Stimulated activated CD4-positive, alpha-beta T cell treated with anti-CD3 and anti-CD28 coated beads, Interleukin-2, amount 100 ng/mL, for 4 hours (primary cell): Measurements from ENCODE around the gene KIF4A.

Experiments
- DNase-seq: peaks from one replicate; pipeline ENCODE4 v3.0.0-alpha.2; 2020; ENCODE audit warnings: low read depth

Gene KIF4A

GRCh38 chrX:70444326-70444945, 154.5 kb downstream of the KIF4A start, which contains the start of gene DLG3:
TSS of gene DLG3 (plus strand) at chrX:70444835. CDS start at chrX:70445202, 367 bp downstream.
- no peak for DNase-seq

GRCh38 chrX:70444946-70445656, 155.2 kb downstream of the KIF4A start:
- DNase-seq, result no peak

- DNase-seq, result no peak
These were observed 156.0 kb downstream of the KIF4A start for GRCh38 chrX:70445951-70446350.

DNA sequence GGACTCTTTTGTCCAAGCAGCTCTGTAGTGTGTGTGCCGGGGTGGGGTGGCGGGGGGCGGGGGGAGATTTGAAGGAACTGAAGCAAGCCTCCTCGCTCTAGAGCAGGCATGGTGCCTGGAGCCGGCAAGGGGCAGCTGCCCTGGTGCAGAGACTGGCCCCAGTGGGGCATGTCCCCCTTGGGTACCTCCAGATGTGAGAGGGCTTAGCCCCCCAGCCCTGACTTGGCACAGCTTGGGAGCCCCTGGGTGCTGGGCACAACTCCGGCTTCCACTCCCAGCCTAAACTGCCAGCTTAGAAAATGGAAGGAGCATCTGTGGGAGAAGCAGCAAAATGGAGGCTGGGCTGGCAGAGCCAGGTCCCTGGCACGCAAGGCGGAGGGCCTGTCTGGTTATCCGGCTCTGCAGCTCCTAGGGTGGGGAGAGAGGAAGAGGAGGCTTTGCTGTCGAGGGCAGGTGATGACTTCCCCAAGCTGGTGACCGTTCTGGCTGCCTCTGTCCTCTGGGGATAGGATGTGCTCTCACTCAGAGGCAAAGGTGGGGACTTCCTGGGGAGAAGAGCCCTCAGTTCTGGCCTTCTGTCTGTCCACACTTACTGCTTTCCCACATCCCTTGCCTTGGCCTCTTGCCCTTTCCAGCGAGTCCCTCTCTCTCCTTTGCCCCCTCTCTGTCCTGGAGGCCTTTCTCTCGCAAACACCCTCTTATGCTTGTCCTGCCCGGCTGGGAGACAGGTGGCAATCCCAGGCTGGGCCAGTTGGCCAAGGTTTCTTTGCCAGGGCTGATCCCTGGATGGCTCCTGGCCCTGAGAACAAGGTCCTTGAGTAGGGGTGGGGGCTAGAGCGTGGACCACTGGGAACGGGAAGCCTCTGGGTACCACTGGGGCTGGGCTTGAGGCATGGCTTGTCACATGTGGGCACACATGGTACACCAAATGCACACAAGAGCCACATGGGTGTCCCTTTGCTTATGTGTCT, 156.8 kb downstream of the KIF4A start:
- DNase-seq, result no peak

GRCh38 chrX:70449457-70449966, 159.6 kb downstream of the KIF4A start:
- no peak for DNase-seq

DNA sequence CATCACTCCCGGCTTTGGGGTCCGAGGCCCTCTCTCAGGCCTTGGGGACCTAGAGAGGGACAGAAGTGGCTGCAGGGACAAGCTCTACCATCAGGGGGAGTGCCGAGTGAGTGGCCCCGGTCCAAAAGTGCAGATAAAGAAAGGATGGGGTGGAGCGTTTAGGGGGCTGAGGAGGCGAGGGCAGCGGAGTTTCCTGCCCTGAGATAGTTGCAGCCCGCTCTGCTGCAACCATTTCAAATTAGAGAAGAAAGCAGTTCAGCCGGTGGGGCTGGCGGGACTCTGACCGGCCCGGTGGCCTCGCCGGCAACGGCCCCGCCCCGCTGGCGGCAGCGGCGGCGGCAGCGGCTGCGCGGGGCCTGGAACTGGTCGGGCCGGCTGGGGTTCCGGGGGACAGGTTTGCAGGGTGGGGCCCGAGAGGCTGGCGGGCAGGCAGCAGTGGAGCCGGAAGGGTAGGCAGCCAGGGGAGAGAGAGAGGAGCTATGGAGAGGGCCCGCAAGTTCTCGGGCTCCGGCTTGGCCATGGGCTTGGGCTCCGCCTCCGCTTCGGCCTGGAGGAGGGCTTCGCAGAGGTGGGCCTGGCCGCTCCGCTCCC, 162.3 kb downstream of the KIF4A start:
- peak; percentile 32 for DNase-seq

GRCh38 chrX:70453024-70453618, 163.2 kb downstream of the KIF4A start:
- no peak for DNase-seq

DNA sequence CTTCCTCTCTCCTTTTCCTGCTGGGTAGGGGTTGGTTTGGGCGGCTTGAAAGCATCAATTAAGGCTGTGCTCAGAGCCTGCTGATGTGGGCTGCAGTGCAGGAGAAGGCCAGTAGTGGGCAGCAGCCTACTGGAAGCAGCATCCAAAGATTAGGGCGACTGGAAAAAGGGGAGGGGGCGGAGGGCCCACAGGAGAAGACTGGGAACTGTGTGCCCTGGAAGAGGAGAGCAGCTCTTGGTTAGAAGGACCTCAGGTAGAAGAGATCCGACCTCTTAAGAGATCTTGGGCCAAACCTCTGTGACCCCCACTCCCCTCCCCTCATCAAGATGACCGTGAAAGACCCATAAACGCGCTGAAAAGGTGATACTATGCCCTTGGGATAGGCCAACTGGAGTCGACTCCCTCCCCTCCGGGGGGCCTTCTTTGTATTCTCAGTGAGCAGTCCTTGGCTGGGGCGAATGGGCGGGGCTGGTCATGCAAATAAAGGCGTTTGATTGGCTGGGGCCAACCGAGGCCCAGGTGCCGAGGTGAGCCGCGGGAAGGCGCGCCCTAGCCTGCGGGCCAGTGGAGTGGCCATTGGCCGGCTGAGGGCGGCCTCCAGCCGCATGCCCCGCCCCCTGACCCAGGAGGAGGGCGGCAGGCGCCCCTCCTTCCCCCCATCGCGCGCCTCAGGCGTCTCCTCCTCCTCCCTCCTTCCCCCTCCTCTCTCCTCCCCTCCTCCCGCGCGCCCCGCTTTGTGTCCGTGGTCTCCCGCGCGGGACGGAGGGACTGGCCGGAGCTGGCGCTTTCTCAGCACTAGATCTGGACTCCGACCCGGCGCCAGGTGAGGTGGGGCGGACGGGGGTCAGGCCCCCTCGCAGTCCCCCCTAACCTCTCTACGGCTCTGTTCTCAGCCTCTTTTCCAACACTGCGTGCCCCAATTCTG, 164.8 kb downstream of the KIF4A start:
- no peak for DNase-seq

DNA sequence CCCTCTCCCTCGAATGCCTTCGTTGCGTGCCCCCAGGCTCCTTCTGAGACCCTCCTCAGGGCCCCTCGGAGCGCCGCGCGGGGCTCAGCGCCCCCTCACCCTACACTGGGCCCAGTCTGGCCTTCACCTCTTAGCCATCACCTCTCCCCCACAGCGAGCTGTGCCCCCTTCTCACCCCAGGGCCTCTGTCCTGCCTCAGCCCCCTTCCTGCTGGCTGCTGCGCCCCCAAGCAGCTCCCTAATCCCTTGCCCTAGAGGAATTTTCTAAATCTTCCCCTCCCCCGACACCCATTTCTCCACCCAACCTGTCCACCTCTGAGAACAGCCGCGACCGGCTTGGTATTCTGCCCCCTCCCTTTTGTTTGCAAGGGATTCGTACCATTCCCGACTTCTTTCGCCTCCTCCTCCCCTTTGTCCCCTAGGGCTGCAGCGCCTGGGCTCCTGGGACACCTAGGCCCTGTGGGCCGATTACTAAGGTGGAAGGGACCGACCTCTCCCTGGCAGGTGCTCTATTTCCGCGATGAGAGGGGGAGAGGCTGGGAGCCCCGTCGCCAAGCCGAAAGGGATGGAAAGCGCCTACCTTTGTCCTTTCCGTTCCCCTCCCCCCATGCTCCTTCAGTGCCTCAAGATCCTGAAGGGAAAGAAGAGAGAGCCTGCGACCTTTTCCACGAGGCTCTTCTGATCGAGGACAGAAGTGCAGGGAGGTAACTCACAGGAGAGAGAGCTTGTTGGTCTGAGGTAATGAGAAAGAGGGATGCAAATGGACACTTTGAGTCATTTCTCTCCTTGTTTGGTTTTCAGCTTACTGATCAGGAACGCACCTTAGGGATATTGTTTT, 165.7 kb downstream of the KIF4A start:
- DNase-seq, result no peak

DNA sequence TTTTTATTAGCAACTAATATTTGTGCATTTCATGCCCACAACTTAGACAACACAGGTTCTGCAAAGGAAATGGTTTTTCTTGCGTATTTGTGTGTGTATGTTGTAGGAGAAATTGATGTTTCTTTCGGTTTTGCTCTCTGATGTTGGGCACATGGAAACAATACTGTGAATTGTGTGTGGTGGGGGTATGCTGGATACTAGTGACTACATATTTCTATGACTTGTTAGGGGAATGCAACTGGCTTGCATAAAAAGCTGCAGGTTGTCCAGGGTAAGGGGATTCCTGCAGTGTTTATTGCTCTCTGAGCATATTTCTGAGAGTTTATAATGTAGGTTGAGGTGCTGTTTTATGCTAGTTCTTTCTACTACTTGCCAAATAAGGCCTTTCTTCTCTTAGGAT, 166.4 kb downstream of the KIF4A start:
- DNase-seq, result no peak

DNA sequence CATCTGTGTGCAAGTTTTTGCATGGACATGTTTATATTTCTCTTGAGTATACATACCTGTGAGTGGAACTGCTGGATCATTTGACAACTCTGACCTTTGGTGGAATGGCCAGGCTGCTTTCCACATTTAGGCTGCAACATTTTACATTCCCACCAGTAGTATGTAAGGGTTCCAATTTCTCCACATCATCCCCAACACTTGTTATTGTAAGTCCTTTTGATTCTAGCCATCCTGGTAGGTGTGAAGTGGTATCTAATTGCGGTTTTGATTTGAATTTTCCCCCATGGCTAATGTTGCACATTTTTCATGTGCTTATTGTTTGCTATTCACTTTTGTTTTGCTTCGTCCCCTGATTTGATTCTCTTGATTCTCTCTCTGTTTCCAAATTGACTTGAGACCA, 171.1 kb downstream of the KIF4A start:
- DNase-seq, result no peak

DNA sequence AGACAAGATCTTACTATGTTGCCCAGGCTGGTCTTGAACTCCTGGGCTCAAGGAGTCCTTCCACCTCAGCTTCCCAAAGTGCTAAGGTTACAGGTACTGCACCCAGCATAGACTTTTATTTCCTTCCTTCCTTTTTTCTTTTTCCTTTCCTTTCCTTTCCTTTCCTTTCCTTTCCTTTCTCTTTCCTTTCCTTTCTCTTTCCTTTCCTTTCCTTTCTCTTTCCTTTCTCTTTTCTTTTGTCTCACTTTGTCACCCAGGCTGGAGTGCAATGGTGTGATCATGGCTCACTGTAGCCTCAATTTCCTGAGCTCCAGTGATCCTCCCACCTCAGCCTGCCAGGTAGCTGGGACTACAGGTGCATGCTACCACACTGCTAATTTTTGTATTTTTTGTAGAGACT, 174.1 kb downstream of the KIF4A start:
- DNase-seq, result no peak

DNA sequence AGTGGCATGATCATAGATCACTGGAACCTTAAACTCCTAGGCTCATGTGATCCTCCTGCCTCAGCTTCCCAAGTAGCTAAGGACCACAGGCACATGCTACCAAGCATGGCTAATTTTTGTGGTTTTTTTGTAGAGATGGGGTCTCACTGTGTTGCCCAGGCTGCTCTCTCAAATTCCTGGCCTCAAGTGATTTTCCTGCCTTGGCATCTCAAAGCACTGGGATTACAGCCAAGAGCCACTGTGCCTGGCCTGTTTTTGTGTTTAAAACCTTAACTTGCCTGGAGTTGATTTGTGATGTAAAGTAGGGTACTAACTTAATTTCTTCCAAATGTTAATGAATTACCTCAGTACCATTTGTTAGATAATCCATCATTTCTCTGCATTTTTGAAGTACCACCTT, 177.1 kb downstream of the KIF4A start:
- DNase-seq, result no peak

GRCh38 chrX:70468709-70469108, 178.8 kb downstream of the KIF4A start:
- DNase-seq, result no peak
